Measurements from ENCODE around the gene PACSIN1.
A peak's percentile ranks its signal among the peaks of the same experiment; 100 is the strongest.
"Not testable (repeated sequence)": the region's sequence is repeated elsewhere in the genome, so short reads cannot be mapped to it uniquely, and the experiment has no call there.

PACSIN1 gene

GRCh38 chr6:34459899-34460593 lies 5.8 kb upstream of the PACSIN1 start:
- peak; percentile 63 for DNase-seq

- no peak for DNase-seq
These were observed 4.9 kb upstream of the PACSIN1 start for GRCh38 chr6:34460796-34461507.

- DNase-seq, result no peak
These were observed 3.9 kb upstream of the PACSIN1 start for GRCh38 chr6:34462010-34462409.

GRCh38 chr6:34462551-34462971 lies 3.3 kb upstream of the PACSIN1 start:
- DNase-seq, result no peak

- no peak for DNase-seq
These were observed 2.6 kb upstream of the PACSIN1 start for GRCh38 chr6:34463299-34463698.

- no peak for DNase-seq
These were observed 2.0 kb upstream of the PACSIN1 start for GRCh38 chr6:34463849-34464248.

GRCh38 chr6:34466242-34467185 lies 638 bp downstream of the PACSIN1 start:
- no peak for DNase-seq

- no peak for DNase-seq
These were observed 2.6 kb downstream of the PACSIN1 start for GRCh38 chr6:34468378-34468892.

- no peak for DNase-seq
These were observed 3.6 kb downstream of the PACSIN1 start for GRCh38 chr6:34469499-34469898.

- no peak for DNase-seq
These were observed 6.5 kb downstream of the PACSIN1 start for GRCh38 chr6:34472425-34472824.

GRCh38 chr6:34473967-34474366 lies 8.1 kb downstream of the PACSIN1 start:
- no peak for DNase-seq

GRCh38 chr6:34474754-34475153 lies 8.9 kb downstream of the PACSIN1 start:
- DNase-seq, result no peak

- no peak for DNase-seq
These were observed 9.4 kb downstream of the PACSIN1 start for GRCh38 chr6:34475238-34475682.

GRCh38 chr6:34475767-34476328 lies 10.0 kb downstream of the PACSIN1 start:
- no peak for DNase-seq

- DNase-seq, result no peak
These were observed 10.6 kb downstream of the PACSIN1 start for GRCh38 chr6:34476447-34476846.

GRCh38 chr6:34476921-34477320 lies 11.0 kb downstream of the PACSIN1 start:
- no peak for DNase-seq

GRCh38 chr6:34478796-34479195 lies 12.9 kb downstream of the PACSIN1 start:
- no peak for DNase-seq

- not testable (repeated sequence) for DNase-seq
These were observed 17.9 kb downstream of the PACSIN1 start for GRCh38 chr6:34483781-34484180.

- DNase-seq, result no peak
These were observed 18.5 kb downstream of the PACSIN1 start for GRCh38 chr6:34484391-34484790.

GRCh38 chr6:34484899-34485298 lies 19.0 kb downstream of the PACSIN1 start:
- peak; percentile 57 for DNase-seq

GRCh38 chr6:34485321-34486060 lies 19.6 kb downstream of the PACSIN1 start:
- no peak for DNase-seq

Measured in CD4-positive, alpha-beta T cell treated with Interleukin-12 subunit alpha and Interleukin-12 subunit beta, for 1 hour (primary cell).